ENCODE data around the gene GCNT1. TPM values are rescaled to one million over a fixed set of nuclear protein-coding genes. Genes with fewer than 3 reads are reported as not detected.

Gene GCNT1
- total RNA-seq, 2 donors from 2014 or later = 6.4 to 9.0 TPM

DNA sequence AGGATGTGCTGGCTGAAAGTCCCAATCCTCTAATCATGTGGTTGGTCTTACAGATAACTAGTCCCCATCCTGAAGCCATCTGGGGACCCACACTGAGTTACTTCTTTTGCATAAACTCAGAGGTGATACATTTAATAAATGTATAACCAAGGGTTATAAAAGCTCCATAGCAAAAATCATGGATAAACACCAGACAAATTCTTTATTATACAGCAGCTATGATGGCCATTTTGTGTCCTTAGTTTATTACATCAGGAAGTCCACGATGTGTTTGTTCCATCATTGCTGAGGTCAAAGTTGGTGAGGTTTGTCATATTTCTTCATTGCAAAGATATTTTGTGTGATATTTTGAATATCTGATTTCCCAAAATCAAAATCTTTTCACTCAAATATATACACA, 80.2 kb downstream of the GCNT1 start:
- H3K9me3 ChIP-seq (ENCODE audit: control insufficient read depth, low read length, poor library complexity, severe bottlenecking) = no peaks in the 10 kb centered on the region
- Mint-ChIP-seq H3K36me3 (ENCODE audit: low read depth) (peaks cover 2% of the 10 kb centered on the region), H3K27me3 (no peaks in the 10 kb centered on the region), H3K4me1 (peaks cover 3% of the 10 kb centered on the region), H3K4me3 (no peak overlapping the region), H3K27ac (no peak overlapping the region)
- ATAC-seq (no peak), DNase-seq (no peak)

- ATAC-seq (no peak), DNase-seq (no peak)
- no peak overlapping the region for H3K4me3 Mint-ChIP-seq
- peaks cover 2% of the 10 kb centered on the region for H3K36me3 Mint-ChIP-seq (ENCODE audit: low read depth)
- H3K27ac Mint-ChIP-seq = no peak overlapping the region
- H3K27me3 Mint-ChIP-seq = no peaks in the 10 kb centered on the region
- H3K4me1 Mint-ChIP-seq = peaks cover 3% of the 10 kb centered on the region
- H3K9me3 ChIP-seq (ENCODE audit: control insufficient read depth, low read length, poor library complexity, severe bottlenecking) = no peaks in the 10 kb centered on the region
These were observed 83.4 kb downstream of the GCNT1 start for GRCh38 chr9:76542360-76542759.

DNA sequence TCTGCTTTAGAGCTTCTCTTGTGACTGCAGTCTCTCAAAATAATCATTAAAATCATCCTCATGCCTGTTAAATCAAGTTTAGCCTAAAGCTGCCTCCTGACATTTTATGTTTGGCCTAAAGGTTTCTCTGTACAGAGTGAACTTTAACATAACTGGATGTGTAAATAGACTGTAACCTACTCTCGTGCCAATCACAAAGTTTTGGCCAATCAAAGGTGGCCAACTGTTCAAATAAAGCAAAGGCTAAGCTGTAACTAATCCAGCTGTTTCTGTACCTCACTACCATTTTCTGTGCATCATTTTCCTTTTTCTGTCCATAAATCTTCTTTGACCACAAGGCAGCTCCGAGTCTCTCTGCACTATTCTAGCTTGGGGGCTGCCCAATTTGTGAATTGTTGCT, 86.2 kb downstream of the GCNT1 start:
- Mint-ChIP-seq H3K27ac (no peak overlapping the region), H3K4me1 (no peaks in the 10 kb centered on the region), H3K4me3 (no peak overlapping the region), H3K27me3 (no peaks in the 10 kb centered on the region), H3K36me3 (ENCODE audit: low read depth) (peaks cover 2% of the 10 kb centered on the region)
- DNase-seq (no peak), ATAC-seq (no peak)
- H3K9me3 ChIP-seq (ENCODE audit: control insufficient read depth, low read length, poor library complexity, severe bottlenecking) = no peaks in the 10 kb centered on the region

- Mint-ChIP-seq H3K27me3 (no peaks in the 10 kb centered on the region), H3K27ac (no peak overlapping the region), H3K36me3 (ENCODE audit: low read depth) (peaks cover 2% of the 10 kb centered on the region), H3K4me3 (no peak overlapping the region), H3K4me1 (peaks cover 3% of the 10 kb centered on the region)
- no peaks in the 10 kb centered on the region for H3K9me3 ChIP-seq (ENCODE audit: control insufficient read depth, low read length, poor library complexity, severe bottlenecking)
- no peak for ATAC-seq
- DNase-seq = no peak
These were observed 93.2 kb downstream of the GCNT1 start for GRCh38 chr9:76552181-76552580.

- peaks cover 2% of the 10 kb centered on the region for H3K36me3 Mint-ChIP-seq (ENCODE audit: low read depth)
- DNase-seq = no peak
- no peak overlapping the region for H3K4me3 Mint-ChIP-seq
- peaks cover 3% of the 10 kb centered on the region for H3K4me1 Mint-ChIP-seq
- no peak for ATAC-seq
- H3K27ac Mint-ChIP-seq = no peak overlapping the region
- H3K9me3 ChIP-seq (ENCODE audit: control insufficient read depth, low read length, poor library complexity, severe bottlenecking) = no peaks in the 10 kb centered on the region
- no peaks in the 10 kb centered on the region for H3K27me3 Mint-ChIP-seq
These were observed 93.9 kb downstream of the GCNT1 start for GRCh38 chr9:76552751-76553455.

- Mint-ChIP-seq H3K4me1 (peaks cover 3% of the 10 kb centered on the region), H3K27me3 (no peaks in the 10 kb centered on the region), H3K27ac (no peak overlapping the region), H3K4me3 (no peak overlapping the region), H3K36me3 (ENCODE audit: low read depth) (peaks cover 2% of the 10 kb centered on the region)
- H3K9me3 ChIP-seq (ENCODE audit: control insufficient read depth, low read length, poor library complexity, severe bottlenecking) = no peaks in the 10 kb centered on the region
- ATAC-seq (no peak), DNase-seq (no peak)
These were observed 94.7 kb downstream of the GCNT1 start for GRCh38 chr9:76553680-76554079.

Other genes with a start within 250 kb of the GCNT1 start
- 1 to 10 TPM; 8.9 to 9.8 TPM for gene RFK, start 64.8 kb upstream of the GCNT1 start, total RNA-seq

Data from T-helper 17 cell (primary cell).